Stimulated activated CD4-positive, alpha-beta T cell treated with anti-CD3 and anti-CD28 coated beads, Interleukin-1b, Interleukin-23, amount 100 ng/mL, for 24 hours (primary cell): Measurements from ENCODE around the gene LCE1E.

ENCODE experiments used
- DNase-seq, 4 experiments: peaks; one replicate each; pipeline ENCODE4 v3.0.0-alpha.2; 2020; ENCODE audit warnings: low read depth in 4 of 4, low spot score in 1 of 4

LCE1E gene

GRCh38 chr1:152786077-152786476, at the start of gene LCE1E:
Gene LCE1E (plus strand): TSS chr1:152786257. CDS start chr1:152787300, 1,043 bp downstream.
- no peak for DNase-seq

GRCh38 chr1:152737997-152738396, 48.1 kb upstream of the LCE1E start:
- DNase-seq, result no peak

GRCh38 chr1:152739841-152740240, 46.2 kb upstream of the LCE1E start:
- DNase-seq, result no peak

GRCh38 chr1:152741656-152742055, 44.4 kb upstream of the LCE1E start:
- no peak for DNase-seq

- DNase-seq, result no peak
Measured at GRCh38 chr1:152743371-152744145, 42.5 kb upstream of the LCE1E start.

GRCh38 chr1:152745289-152745704, 40.8 kb upstream of the LCE1E start:
- no peak for DNase-seq

- DNase-seq, result no peak
Measured at GRCh38 chr1:152745765-152746444, 40.2 kb upstream of the LCE1E start.

GRCh38 chr1:152747831-152748230, 38.2 kb upstream of the LCE1E start:
- DNase-seq, result no peak

GRCh38 chr1:152752225-152752624, 33.8 kb upstream of the LCE1E start:
- no peak for DNase-seq

GRCh38 chr1:152753586-152753985, 32.5 kb upstream of the LCE1E start:
- DNase-seq, result no peak

- no peak for DNase-seq
Measured at GRCh38 chr1:152756872-152757271, 29.2 kb upstream of the LCE1E start.

- DNase-seq, result no peak
Measured at GRCh38 chr1:152757747-152758146, 28.3 kb upstream of the LCE1E start, which contains the start of gene KPRP. Gene KPRP (plus strand): TSS chr1:152758025. CDS start chr1:152759589, 1,564 bp downstream.

GRCh38 chr1:152758636-152759035, 27.4 kb upstream of the LCE1E start:
- no peak for DNase-seq

GRCh38 chr1:152759453-152760173, 26.4 kb upstream of the LCE1E start:
- DNase-seq, result no peak

- DNase-seq, result no peak
Measured at GRCh38 chr1:152760551-152761190, 25.4 kb upstream of the LCE1E start.

GRCh38 chr1:152761609-152762213, 24.3 kb upstream of the LCE1E start:
- no peak for DNase-seq

GRCh38 chr1:152768847-152769533, 17.1 kb upstream of the LCE1E start:
- DNase-seq, result no peak

GRCh38 chr1:152770411-152770810, 15.6 kb upstream of the LCE1E start:
- DNase-seq, result no peak

GRCh38 chr1:152774875-152775274, 11.2 kb upstream of the LCE1E start, which contains the start of gene LCE1F:
Gene LCE1F (plus strand): TSS chr1:152775140. CDS start chr1:152776372, 1,232 bp downstream.
- DNase-seq, result no peak

- DNase-seq, result no peak
Measured at GRCh38 chr1:152776361-152776760, 9.7 kb upstream of the LCE1E start.
